ENCODE results near the gene CAMTA1.

GRCh38 chr1:7233646-7234470, 448.6 kb downstream of the CAMTA1 start:
- no peak for TF ChIP-seq CTCF (conservative IDR thresholded peaks at IDR 0.05; ENCODE audit: low read length)
- TF ChIP-seq EZH2phosphoT487 (IDR thresholded peaks at IDR 0.05; ENCODE audit: borderline replicate concordance, low read depth, low read length): no peak
